HG03565 (cell line): ENCODE data around the gene ULK4.
"Not testable (repeated sequence)": the region's sequence is repeated elsewhere in the genome, so short reads cannot be mapped to it uniquely, and the experiment has no call there.

Experiments used
- ATAC-seq: cut with Tn5 transposase; IDR thresholded peaks from one replicate; pipeline ENCODE4 v1.9.1; 2021; ENCODE audit warnings: mild to moderate bottlenecking, moderate library complexity; ENCODE audit not compliant: unreplicated experiment

Gene ULK4

GRCh38 chr3:41651718-41652117 is 310.2 kb downstream of the ULK4 start:
- ATAC-seq: no peak

- no peak for ATAC-seq
Observed at GRCh38 chr3:41650406-41650805, 311.5 kb downstream of the ULK4 start.

GRCh38 chr3:41649129-41649739 is 312.7 kb downstream of the ULK4 start:
- no peak for ATAC-seq

- ATAC-seq: not testable (repeated sequence)
Observed at GRCh38 chr3:41647730-41648129, 314.2 kb downstream of the ULK4 start.

- no peak for ATAC-seq
Observed at GRCh38 chr3:41640076-41640475, 321.8 kb downstream of the ULK4 start.

- no peak for ATAC-seq
Observed at GRCh38 chr3:41638381-41638780, 323.5 kb downstream of the ULK4 start.

- ATAC-seq: no peak
Observed at GRCh38 chr3:41632700-41633099, 329.2 kb downstream of the ULK4 start.

- ATAC-seq: no peak
Observed at GRCh38 chr3:41630708-41631107, 331.2 kb downstream of the ULK4 start.

- no peak for ATAC-seq
Observed at GRCh38 chr3:41629986-41630385, 331.9 kb downstream of the ULK4 start.

- no peak for ATAC-seq
Observed at GRCh38 chr3:41629072-41629471, 332.8 kb downstream of the ULK4 start.

GRCh38 chr3:41627477-41628087 is 334.3 kb downstream of the ULK4 start:
- no peak for ATAC-seq

GRCh38 chr3:41612853-41613252 is 349.1 kb downstream of the ULK4 start:
- ATAC-seq: no peak

GRCh38 chr3:41611008-41611407 is 350.9 kb downstream of the ULK4 start:
- ATAC-seq: no peak

- ATAC-seq: peak; percentile 45
Observed at GRCh38 chr3:41608347-41608746, 353.6 kb downstream of the ULK4 start.

- ATAC-seq: no peak
Observed at GRCh38 chr3:41603807-41604206, 358.1 kb downstream of the ULK4 start.

GRCh38 chr3:41602121-41602520 is 359.8 kb downstream of the ULK4 start:
- ATAC-seq: no peak

- no peak for ATAC-seq
Observed at GRCh38 chr3:41601404-41601987, 360.4 kb downstream of the ULK4 start.

- ATAC-seq: no peak
Observed at GRCh38 chr3:41600616-41601015, 361.3 kb downstream of the ULK4 start.

- ATAC-seq: no peak
Observed at GRCh38 chr3:41599127-41599484, 362.8 kb downstream of the ULK4 start.

- ATAC-seq: no peak
Observed at GRCh38 chr3:41598402-41599126, 363.3 kb downstream of the ULK4 start.

GRCh38 chr3:41593774-41594173 is 368.1 kb downstream of the ULK4 start:
- no peak for ATAC-seq
